ENCODE results near the gene FEZ2.

DNA sequence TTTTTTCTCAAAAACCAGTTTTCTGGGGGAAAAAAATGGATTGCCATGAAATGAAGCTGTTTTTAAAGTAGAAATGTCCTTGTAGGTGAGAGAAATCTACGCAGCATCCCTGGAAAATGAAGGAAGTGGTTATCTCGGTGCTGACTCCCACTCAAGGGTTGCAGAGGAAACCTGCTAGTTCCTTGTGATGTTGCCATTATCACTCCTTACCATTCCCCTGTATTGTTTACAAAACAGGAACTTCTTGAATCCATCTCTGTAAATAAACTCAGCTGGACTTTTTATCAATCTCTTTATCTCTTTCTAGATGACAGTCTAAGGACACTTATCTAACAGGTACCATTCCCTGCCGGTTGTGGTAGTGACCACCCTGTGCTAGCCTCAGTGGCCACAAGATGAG is 61.2 kb downstream of the FEZ2 start:
- TF ChIP-seq, protein P1, sequence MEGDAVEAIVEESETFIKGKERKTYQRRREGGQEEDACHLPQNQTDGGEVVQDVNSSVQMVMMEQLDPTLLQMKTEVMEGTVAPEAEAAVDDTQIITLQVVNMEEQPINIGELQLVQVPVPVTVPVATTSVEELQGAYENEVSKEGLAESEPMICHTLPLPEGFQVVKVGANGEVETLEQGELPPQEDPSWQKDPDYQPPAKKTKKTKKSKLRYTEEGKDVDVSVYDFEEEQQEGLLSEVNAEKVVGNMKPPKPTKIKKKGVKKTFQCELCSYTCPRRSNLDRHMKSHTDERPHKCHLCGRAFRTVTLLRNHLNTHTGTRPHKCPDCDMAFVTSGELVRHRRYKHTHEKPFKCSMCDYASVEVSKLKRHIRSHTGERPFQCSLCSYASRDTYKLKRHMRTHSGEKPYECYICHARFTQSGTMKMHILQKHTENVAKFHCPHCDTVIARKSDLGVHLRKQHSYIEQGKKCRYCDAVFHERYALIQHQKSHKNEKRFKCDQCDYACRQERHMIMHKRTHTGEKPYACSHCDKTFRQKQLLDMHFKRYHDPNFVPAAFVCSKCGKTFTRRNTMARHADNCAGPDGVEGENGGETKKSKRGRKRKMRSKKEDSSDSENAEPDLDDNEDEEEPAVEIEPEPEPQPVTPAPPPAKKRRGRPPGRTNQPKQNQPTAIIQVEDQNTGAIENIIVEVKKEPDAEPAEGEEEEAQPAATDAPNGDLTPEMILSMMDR (optimal IDR thresholded peaks at IDR 0.05 in 1 of 3, IDR thresholded peaks at IDR 0.05 in 1 of 3, conservative IDR thresholded peaks at IDR 0.05 in 1 of 3; ENCODE audit: extremely low read depth in 1 of 3, insufficient read depth in 2 of 3, low read length in 3 of 3), result no peak
- TF ChIP-seq EZH2 (IDR thresholded peaks at IDR 0.05; ENCODE audit: low read length), result no peak
